ENCODE data around the gene TNPO1. TPM values are rescaled to one million over a fixed set of nuclear protein-coding genes. Genes with fewer than 3 reads are reported as not detected.
A peak's percentile ranks its signal among the peaks of the same experiment; 100 is the strongest.

Gene TNPO1
- total RNA-seq, 1 donor from 2014 or later = 269 TPM

GRCh38 chr5:72817671-72818266 is 1.3 kb downstream of the TNPO1 start:
- no peak for DNase-seq (ENCODE audit: low read depth in 2 of 2)

- peak; percentile 52 to 83 for DNase-seq (ENCODE audit: low read depth in 2 of 2)
These were observed 2.5 kb downstream of the TNPO1 start for GRCh38 chr5:72818866-72819534.

DNA sequence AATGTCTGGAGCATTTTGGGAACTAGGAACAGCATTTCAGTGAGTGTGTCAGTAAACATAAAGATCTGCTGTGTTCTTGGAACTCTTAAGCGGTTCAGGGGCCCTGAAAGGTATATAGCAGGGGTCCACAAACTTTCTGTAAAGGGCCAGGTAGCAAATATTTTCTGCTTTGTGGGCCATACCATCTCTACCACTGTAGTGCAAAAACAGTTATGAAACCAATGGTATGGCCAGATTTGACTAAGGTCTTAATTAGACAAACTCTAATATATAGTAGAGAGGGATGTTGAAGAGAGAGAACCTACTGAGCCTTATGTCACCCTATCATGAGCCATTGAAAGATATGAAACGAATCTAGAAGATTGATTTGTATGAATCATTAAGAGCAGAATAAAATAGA is 5.3 kb downstream of the TNPO1 start:
- no peak for DNase-seq (ENCODE audit: low read depth in 2 of 2)

DNA sequence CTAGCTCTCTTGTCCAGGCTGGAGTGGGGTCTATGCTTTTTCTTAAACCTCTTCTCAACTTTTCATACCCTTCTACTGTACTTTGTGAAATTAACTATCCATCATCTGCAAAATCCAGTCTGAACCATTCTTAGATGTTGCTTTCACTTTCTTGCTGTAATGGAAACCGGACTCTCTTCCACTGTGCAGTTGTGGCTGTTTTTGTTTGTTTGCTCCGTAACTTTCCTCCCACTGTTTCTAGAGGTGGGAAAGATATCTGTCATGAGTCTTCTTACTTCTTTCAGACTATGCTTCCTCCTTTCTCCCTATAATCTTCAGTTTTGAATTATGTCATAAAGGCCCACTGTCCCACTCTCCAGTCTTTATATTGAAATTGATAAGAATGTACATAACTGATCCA is 6.5 kb downstream of the TNPO1 start:
- DNase-seq (ENCODE audit: low read depth in 2 of 2) = no peak

GRCh38 chr5:72829707-72830106 is 13.2 kb downstream of the TNPO1 start:
- DNase-seq (ENCODE audit: low read depth in 2 of 2) = no peak

DNA sequence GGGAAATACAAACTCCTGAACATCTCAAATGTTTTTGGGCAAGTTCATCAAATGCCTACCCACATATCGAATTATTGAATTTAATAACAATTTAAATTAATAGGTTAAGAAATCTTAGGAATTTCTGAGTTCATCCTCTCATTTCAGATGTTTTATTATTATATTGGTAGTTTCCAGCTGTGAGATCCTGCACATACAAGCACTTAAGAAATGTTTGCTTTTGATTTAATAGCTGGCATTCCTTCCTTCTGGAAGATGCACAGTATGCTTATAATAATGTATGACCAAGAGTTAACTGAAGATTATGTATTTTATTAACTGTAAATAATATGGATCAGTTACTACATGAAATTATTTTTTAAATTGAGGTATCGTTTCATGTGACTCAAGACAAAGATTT is 13.9 kb downstream of the TNPO1 start:
- DNase-seq (ENCODE audit: low read depth in 2 of 2) = no peak

DNA sequence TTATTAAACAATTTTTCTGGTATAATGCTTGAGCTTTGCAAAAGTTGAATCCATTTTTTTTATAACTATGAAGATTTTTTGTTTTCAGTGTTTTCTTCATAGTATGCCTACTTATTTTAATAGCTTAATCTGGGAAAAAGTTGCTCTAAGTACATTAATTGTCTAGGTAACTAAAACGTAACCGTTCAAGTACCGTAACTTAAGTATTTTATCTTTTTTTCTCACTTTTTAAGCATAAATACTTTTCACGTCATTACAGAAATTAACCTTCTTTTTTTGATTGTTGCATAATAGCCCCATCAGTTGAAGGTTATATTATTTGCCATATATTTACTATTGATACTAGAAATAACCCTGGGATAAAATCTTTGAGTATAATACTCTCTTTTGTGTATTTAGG is 15.2 kb downstream of the TNPO1 start:
- DNase-seq (ENCODE audit: low read depth in 2 of 2) = no peak

GRCh38 chr5:72834924-72835323 is 18.5 kb downstream of the TNPO1 start:
- no peak for DNase-seq (ENCODE audit: low read depth in 2 of 2)

DNA sequence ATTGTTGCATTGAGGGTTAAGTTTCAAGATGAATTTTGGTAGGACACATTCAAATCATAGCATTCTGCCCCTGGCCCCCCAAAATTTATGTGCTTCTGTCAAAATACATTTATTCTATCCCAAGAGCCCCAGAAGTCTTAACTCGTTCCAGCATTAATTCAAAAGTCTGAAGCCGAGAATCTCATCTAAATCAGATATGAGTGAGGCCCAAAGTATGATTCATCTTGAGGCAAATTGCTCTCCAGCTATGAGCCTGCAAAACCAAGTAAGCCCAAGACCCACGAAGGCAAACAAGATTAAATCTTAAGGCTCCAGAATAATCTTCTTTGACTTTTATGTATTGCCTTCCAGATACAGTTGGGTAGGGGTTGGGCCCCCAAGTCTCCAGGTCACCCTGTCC is 19.2 kb downstream of the TNPO1 start:
- DNase-seq (ENCODE audit: low read depth in 2 of 2) = no peak

- no peak for DNase-seq (ENCODE audit: low read depth in 2 of 2)
These were observed 20.3 kb downstream of the TNPO1 start for GRCh38 chr5:72836810-72837209.

DNA sequence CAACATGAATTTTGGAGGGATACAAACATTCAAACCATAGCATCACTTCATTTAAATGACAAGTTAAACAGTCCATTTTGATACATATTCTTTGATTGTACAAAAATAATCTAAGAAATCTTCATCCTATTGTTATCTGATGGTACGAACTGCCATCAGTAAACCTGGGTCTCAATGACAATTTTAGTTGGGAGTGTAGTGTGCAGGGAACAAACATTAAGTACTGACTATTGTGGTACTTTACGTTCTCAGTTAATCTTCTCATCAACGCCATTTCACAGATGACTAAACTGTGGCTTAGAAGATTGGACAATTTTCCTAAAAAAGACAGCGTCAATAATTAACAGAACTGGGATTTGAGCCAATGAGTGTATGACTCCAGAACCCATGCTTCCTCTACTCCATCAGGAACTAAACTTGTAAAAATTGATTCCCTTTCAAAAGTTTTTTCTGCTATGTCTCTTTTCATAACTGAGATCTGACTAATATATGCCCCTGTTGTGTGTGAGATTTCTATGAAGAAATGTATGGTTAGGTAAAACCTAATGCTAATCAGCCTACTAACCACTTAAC is 21.1 kb downstream of the TNPO1 start:
- DNase-seq (ENCODE audit: low read depth in 2 of 2) = peak in 1 of 2 donors; percentile 50

GRCh38 chr5:72840041-72840440 is 23.6 kb downstream of the TNPO1 start:
- DNase-seq (ENCODE audit: low read depth in 2 of 2) = no peak

DNA sequence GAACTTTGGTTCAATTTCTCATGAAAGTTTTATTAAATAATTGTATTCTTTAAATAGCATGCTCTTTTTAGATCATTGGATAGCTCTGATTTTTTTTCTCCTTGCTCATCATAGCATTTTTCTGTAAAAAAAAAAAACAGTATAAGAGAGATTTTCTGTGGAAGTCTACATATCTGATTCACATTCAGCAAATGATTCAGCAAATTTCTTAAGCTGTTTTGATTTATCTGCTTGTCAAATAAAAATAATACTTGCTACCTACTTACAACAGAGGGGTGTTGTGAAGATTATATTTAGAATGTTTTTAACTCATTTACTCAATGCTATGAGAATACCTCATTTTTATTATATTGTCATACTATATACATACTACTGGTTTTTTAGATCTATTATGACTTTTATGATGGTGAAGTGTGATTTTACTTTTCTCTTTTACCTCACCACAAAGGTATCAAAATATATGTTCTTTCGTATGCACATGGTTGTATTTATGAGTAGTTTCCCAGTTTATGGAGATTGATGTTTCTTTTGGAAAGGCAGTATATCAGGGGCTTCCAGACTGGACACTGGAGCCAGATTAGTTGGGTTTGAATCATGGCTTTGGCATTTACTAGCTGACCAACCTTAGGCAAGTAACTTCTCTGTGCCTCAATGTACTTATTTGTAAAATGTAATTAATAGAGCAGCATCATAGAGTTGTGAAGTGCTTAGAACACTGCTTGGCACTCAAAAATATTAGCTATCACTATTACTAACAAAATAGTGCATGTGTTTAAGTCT is 25.5 kb downstream of the TNPO1 start:
- peak in 1 of 2 donors; percentile 29 for DNase-seq (ENCODE audit: low read depth in 2 of 2)

- DNase-seq (ENCODE audit: low read depth in 2 of 2) = peak in 1 of 2 donors; percentile 91
These were observed 26.4 kb downstream of the TNPO1 start for GRCh38 chr5:72842816-72843215.

DNA sequence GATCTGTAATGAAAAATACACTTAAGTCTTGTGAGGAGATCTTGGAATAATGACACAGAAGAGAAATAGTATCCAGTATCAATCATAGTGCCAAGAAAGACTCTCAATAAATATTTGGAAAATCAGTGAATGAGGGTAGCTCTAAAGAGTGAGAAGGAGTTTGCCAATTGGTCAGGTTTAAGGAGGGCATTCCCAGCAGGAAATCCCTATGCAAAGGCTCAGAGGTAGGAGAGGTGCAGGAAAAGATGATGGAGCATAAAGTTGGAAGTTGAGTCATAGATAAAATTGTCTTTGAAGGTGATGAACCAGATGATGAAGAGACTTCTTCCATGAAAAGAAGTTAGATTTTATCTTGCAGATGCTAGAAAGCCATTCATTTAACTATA is 27.8 kb downstream of the TNPO1 start:
- DNase-seq (ENCODE audit: low read depth in 2 of 2) = peak in 1 of 2 donors; percentile 32

GRCh38 chr5:72845889-72846288 is 29.4 kb downstream of the TNPO1 start:
- peak in 1 of 2 donors; percentile 65 for DNase-seq (ENCODE audit: low read depth in 2 of 2)

- no peak for DNase-seq (ENCODE audit: low read depth in 2 of 2)
These were observed 30.0 kb downstream of the TNPO1 start for GRCh38 chr5:72846483-72846882.

GRCh38 chr5:72847439-72847838 is 31.0 kb downstream of the TNPO1 start:
- no peak for DNase-seq (ENCODE audit: low read depth in 2 of 2)

DNA sequence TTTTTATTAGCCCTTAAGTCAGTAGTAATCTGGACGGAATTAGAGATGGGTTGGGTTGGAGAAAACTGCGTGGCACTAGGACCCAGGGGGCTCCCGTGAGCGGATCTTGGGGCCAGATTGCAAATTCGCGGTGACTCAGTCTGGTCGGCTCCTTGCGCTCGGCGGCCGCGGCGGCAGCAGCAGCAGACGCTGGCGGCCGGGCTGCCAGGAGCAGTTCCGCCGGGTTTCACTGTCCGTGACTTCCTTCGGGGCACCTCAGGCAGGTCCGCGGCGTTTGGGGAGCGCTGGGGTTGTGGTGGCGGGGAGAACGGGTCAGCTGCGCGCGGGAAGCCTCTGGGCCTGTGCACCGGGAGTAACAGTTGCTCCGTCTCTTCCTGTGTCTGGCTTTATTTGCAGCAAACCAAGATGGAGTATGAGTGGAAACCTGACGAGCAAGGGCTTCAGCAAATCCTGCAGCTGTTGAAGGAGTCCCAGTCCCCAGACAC is 31.6 kb downstream of the TNPO1 start:
- peak; percentile 76 to 93 for DNase-seq (ENCODE audit: low read depth in 2 of 2)

DNA sequence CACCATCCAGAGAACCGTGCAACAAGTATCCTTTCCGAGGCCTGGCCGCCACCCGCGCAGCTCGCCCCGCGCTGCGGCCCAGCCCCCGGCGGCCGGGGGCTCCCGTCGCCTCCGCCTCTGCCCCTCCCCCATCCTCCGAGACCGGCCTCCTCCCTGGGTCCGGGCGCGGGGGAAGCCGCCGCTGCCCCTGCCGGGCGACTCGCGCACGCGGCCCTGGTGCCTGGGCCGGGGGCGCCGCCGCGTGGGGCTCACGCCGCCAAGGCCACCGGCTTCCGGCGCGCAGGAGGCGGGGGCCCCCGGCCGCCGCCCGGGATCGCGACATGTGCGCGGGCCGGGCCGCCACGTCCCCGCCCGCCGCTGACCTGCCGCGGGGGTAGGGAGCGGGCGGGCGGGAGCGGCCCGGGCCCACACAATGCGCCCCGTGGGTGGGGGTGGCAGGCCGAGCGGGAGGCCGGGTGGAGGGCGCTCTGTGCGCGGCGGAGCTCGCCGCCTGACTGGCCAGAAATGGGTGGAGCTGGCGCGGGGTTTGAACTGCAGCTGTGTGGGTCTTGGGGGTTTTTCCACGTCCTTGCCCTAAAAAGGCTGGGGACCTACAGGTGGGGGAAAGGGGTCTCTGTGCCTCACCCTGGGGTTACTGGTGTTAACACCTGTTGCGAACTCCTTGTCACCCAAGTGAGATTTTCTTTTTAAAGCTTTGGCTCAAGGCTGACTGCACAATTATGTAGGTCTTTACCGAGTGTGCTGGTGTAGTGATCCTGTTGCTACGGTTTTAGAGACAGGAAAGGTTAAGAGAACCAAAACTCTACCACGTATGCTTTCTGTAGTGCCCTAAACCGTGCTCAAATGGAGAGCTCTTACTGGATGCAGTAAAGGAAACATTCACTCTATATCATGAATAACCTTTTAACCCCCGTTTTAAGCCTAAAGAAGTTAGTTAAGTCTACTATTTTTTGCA is 32.3 kb downstream of the TNPO1 start:
- DNase-seq (ENCODE audit: low read depth in 2 of 2) = peak in 1 of 2 donors; percentile 54

- DNase-seq (ENCODE audit: low read depth in 2 of 2) = no peak
These were observed 33.1 kb downstream of the TNPO1 start for GRCh38 chr5:72849546-72849945.
